Fibroblast of lung (primary cell): ENCODE measurements around the gene PANK4.

ENCODE experiments used
- EZH2 ChIP-seq: IDR thresholded peaks from 2 replicates; pipeline ENCODE4 v1.5.1; 2012; ENCODE audit warnings: low read length, control low read depth, mild to moderate bottlenecking; ENCODE audit errors: missing control alignments
- TF ChIP-seq, protein P1 (sequence below), 2 donors: IDR thresholded peaks in 1 of 2; conservative IDR thresholded peaks in 1 of 2; 1 replicate in 1 of 2; 2 replicates in 1 of 2; pipeline ENCODE4 v1.5.1; 2011 to 2012; ENCODE audit warnings: low read length in 2 of 2, control low read depth in 1 of 2, inconsistent platforms in 1 of 2, low read depth in 1 of 2, mild to moderate bottlenecking in 1 of 2

DNA sequence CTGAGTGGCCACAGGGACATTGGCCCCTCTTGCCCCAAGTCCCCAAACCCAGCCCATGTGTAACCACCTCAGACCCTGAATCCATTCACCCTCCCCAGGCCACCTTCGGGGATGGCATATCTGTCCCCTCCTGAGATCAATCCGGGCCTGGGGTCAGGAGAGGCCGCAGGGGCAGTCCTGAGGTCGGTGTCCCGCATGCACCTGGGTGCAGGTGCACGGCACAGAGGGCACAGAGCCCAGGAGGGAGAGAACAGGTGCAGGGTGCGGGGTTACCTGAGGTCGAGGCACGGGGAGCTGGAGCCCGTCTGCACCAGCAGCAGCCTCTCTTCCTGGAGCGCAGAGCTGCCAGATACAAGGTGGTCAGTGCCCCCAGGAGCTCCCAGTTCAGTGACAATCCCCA lies 16.8 kb downstream of the PANK4 start:
- TF ChIP-seq, protein P1, sequence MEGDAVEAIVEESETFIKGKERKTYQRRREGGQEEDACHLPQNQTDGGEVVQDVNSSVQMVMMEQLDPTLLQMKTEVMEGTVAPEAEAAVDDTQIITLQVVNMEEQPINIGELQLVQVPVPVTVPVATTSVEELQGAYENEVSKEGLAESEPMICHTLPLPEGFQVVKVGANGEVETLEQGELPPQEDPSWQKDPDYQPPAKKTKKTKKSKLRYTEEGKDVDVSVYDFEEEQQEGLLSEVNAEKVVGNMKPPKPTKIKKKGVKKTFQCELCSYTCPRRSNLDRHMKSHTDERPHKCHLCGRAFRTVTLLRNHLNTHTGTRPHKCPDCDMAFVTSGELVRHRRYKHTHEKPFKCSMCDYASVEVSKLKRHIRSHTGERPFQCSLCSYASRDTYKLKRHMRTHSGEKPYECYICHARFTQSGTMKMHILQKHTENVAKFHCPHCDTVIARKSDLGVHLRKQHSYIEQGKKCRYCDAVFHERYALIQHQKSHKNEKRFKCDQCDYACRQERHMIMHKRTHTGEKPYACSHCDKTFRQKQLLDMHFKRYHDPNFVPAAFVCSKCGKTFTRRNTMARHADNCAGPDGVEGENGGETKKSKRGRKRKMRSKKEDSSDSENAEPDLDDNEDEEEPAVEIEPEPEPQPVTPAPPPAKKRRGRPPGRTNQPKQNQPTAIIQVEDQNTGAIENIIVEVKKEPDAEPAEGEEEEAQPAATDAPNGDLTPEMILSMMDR (conservative IDR thresholded peaks at IDR 0.05 in 1 of 2, IDR thresholded peaks at IDR 0.05 in 1 of 2; ENCODE audit: low read depth in 1 of 2, low read length in 2 of 2): no peak
- TF ChIP-seq EZH2: no peak
